Skeletal muscle tissue (tissue), 4 donors: Measurements from ENCODE around the gene TTC21B. TPM values are rescaled to one million over a fixed set of nuclear protein-coding genes. Genes with fewer than 3 reads are reported as not detected.

ENCODE experiments used
- H3K27ac ChIP-seq: one replicate; pipeline ENCODE4 v1.7.0; 2013; ENCODE audit warnings: mild to moderate bottlenecking, low read depth, low read length, inconsistent platforms
- H3K27me3 ChIP-seq, 3 donors: one replicate each; pipeline ENCODE4 v1.7.0; 2013; ENCODE audit warnings: low read length in 3 of 3; ENCODE audit not compliant: control insufficient read depth in 3 of 3, insufficient read depth in 3 of 3
- H3K36me3 ChIP-seq, 3 donors: one replicate each; pipeline ENCODE4 v1.7.0; 2013; ENCODE audit warnings: low read length in 3 of 3; ENCODE audit not compliant: control insufficient read depth in 3 of 3, insufficient read depth in 3 of 3
- H3K4me1 ChIP-seq, 3 donors: one replicate each; pipeline ENCODE4 v1.7.0; 2013; ENCODE audit warnings: low read length in 3 of 3, mild to moderate bottlenecking in 3 of 3; ENCODE audit not compliant: control insufficient read depth in 3 of 3, insufficient read depth in 3 of 3
- H3K4me3 ChIP-seq, 3 donors: one replicate each; pipeline ENCODE4 v1.7.0; 2013; ENCODE audit warnings: low read length in 3 of 3
- H3K9ac ChIP-seq, 3 donors: one replicate each; pipeline ENCODE4 v1.7.0; 2013; ENCODE audit warnings: low read length in 3 of 3, mild to moderate bottlenecking in 3 of 3, moderate library complexity in 2 of 3, low read depth in 1 of 3
- H3K9me3 ChIP-seq, 3 donors: one replicate each; pipeline ENCODE4 v1.7.0; 2013; ENCODE audit warnings: low read length in 3 of 3; ENCODE audit not compliant: control insufficient read depth in 3 of 3
- total RNA-seq: library from RNA; depleted of rRNA; stranded (reverse); fragments of >200 nt; gene quantifications from one replicate; pipeline ENCODE4 v1.2.3, GENCODE V29; 2014
- donor health status: Osteomylitis.

TTC21B gene
- total RNA-seq, 1 donor from 2014 or later = 50.1 TPM

- Histone ChIP-seq H3K27ac (no peak overlapping the region), H3K27me3 (no peaks in the 10 kb centered on the region), H3K4me1 (peaks cover 0 to 5% (median 0%) of the 10 kb centered on the region in 3 donors), H3K9me3 (no peaks in the 10 kb centered on the region), H3K36me3 (no peaks in the 10 kb centered on the region), H3K9ac (no peak overlapping the region), H3K4me3 (no peak overlapping the region)
Observed at GRCh38 chr2:165959371-165959770, 5.8 kb upstream of the TTC21B start.

DNA sequence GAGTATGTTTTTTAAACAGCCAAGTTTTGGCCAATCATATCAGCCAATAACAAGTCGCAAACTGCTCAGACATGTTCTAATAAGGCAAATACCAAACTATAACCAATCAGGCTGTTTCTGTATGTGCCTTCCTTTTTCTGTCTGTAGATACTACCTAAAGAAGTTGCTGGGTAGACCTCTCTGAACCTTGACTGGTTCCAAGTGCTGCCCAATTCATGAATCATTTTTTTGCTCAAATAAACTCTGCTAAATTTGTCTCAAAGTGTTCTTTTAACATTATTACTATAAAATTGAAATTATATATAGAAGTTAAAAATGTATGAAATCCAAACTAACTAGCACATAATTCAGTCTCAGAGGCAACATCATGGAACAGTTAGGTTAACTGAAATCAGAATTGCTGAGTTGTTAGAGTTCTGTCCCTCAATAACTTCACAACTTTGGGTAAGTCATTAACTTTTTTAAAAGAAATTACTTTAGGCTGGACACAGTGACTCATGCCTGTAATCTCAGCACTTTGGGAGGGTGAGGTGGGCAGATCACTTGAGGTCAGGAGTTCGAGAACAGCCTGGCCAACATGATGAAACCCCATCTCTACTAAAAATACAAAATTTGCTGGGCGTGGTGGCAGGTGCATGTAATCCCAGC, 4.9 kb upstream of the TTC21B start:
- no peaks in the 10 kb centered on the region for H3K27me3 ChIP-seq
- no peak overlapping the region for H3K27ac ChIP-seq
- H3K36me3 ChIP-seq = no peaks in the 10 kb centered on the region
- H3K9ac ChIP-seq = no peak overlapping the region
- no peaks in the 10 kb centered on the region for H3K9me3 ChIP-seq
- no peak overlapping the region for H3K4me3 ChIP-seq
- H3K4me1 ChIP-seq = peaks cover 0 to 7% (median 0%) of the 10 kb centered on the region in 3 donors

GRCh38 chr2:165957030-165957675, 3.6 kb upstream of the TTC21B start:
- peaks cover 0 to 13% (median 6%) of the 10 kb centered on the region in 3 donors for H3K4me1 ChIP-seq
- no peaks in the 10 kb centered on the region for H3K27me3 ChIP-seq
- H3K4me3 ChIP-seq = no peak overlapping the region
- H3K9ac ChIP-seq = no peak overlapping the region
- no peaks in the 10 kb centered on the region for H3K9me3 ChIP-seq
- H3K36me3 ChIP-seq = no peaks in the 10 kb centered on the region
- no peak overlapping the region for H3K27ac ChIP-seq

DNA sequence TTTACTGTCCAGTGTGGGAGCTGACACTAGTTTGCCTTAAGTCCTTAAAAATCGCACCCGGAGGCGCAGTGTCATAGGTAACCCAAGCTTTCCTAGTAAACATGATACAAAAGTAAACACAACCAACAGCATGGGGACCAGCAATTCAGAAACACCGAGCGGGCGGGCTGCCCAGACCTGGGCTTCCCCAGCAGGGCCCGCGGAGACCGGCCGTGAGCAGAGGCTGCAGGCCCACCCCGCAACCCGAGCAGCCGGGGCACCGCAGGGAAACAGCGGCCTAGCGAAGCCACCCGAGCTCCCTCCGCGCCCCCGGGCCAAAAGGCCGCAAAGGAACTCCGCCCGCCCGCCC, 296 bp downstream of the TTC21B start:
- Histone ChIP-seq H3K27ac (peak overlapping the region; percentile 78), H3K4me1 (peaks cover 4 to 20% (median 15%) of the 10 kb centered on the region in 3 donors), H3K9ac (peak overlapping the region; percentile 86 to 88 (median 86)), H3K4me3 (peak overlapping the region; percentile 79 to 83 (median 82)), H3K27me3 (no peaks in the 10 kb centered on the region), H3K36me3 (peaks cover 0 to 4% (median 0%) of the 10 kb centered on the region in 3 donors), H3K9me3 (no peaks in the 10 kb centered on the region)

DNA sequence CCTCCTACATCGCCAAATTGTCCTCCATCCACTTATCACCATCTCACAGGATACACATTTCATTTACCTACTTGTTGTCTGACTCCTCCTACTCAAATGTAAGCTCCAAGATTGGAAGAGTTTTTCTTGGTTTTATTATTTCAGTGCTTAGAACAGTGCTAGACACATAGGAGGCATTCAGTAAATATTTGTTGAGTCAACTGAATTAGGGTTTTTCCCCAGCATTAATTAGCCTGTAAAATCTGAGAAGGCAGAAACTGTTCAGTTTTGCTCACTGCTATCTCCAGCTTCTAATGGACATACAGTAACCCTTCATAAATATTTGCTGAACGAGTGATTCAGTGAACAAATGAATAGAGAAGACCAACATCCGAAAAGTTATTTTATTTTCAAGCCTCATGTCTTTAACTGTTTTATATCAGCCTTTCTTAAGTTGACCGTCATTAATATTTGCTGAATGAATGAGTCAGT, 800 bp downstream of the TTC21B start:
- Histone ChIP-seq H3K9me3 (no peaks in the 10 kb centered on the region), H3K27me3 (no peaks in the 10 kb centered on the region), H3K9ac (peak overlapping the region; percentile 86 to 88 (median 86)), H3K36me3 (peaks cover 0 to 6% (median 2%) of the 10 kb centered on the region in 3 donors), H3K27ac (peak overlapping the region; percentile 78), H3K4me1 (peaks cover 4 to 20% (median 15%) of the 10 kb centered on the region in 3 donors), H3K4me3 (peak overlapping the region; percentile 79 to 83 (median 82))

- Histone ChIP-seq H3K36me3 (peaks cover 0 to 7% (median 6%) of the 10 kb centered on the region in 3 donors), H3K9me3 (no peaks in the 10 kb centered on the region), H3K27ac (no peak overlapping the region), H3K4me3 (peak overlapping the region in 1 of 3 donors; percentile 23), H3K9ac (no peak overlapping the region), H3K27me3 (no peaks in the 10 kb centered on the region), H3K4me1 (peaks cover 4 to 20% (median 15%) of the 10 kb centered on the region in 3 donors)
Observed at GRCh38 chr2:165952085-165952484, 1.5 kb downstream of the TTC21B start.

GRCh38 chr2:165950438-165950837, 3.1 kb downstream of the TTC21B start:
- no peaks in the 10 kb centered on the region for H3K9me3 ChIP-seq
- peaks cover 4 to 20% (median 15%) of the 10 kb centered on the region in 3 donors for H3K4me1 ChIP-seq
- no peak overlapping the region for H3K4me3 ChIP-seq
- H3K27me3 ChIP-seq = no peaks in the 10 kb centered on the region
- no peak overlapping the region for H3K9ac ChIP-seq
- peaks cover 0 to 7% (median 6%) of the 10 kb centered on the region in 3 donors for H3K36me3 ChIP-seq
- no peak overlapping the region for H3K27ac ChIP-seq

- Histone ChIP-seq H3K9me3 (no peaks in the 10 kb centered on the region), H3K36me3 (peaks cover 2 to 40% (median 31%) of the 10 kb centered on the region in 3 donors), H3K4me3 (no peak overlapping the region), H3K27me3 (no peaks in the 10 kb centered on the region), H3K27ac (no peak overlapping the region), H3K9ac (no peak overlapping the region), H3K4me1 (no peaks in the 10 kb centered on the region)
Observed at GRCh38 chr2:165941827-165942226, 11.7 kb downstream of the TTC21B start.

GRCh38 chr2:165938237-165938636, 15.3 kb downstream of the TTC21B start:
- Histone ChIP-seq H3K4me3 (no peak overlapping the region), H3K27ac (no peak overlapping the region), H3K27me3 (no peaks in the 10 kb centered on the region), H3K36me3 (peaks cover 2 to 44% (median 28%) of the 10 kb centered on the region in 3 donors), H3K9me3 (no peaks in the 10 kb centered on the region), H3K4me1 (no peaks in the 10 kb centered on the region), H3K9ac (no peak overlapping the region)

DNA sequence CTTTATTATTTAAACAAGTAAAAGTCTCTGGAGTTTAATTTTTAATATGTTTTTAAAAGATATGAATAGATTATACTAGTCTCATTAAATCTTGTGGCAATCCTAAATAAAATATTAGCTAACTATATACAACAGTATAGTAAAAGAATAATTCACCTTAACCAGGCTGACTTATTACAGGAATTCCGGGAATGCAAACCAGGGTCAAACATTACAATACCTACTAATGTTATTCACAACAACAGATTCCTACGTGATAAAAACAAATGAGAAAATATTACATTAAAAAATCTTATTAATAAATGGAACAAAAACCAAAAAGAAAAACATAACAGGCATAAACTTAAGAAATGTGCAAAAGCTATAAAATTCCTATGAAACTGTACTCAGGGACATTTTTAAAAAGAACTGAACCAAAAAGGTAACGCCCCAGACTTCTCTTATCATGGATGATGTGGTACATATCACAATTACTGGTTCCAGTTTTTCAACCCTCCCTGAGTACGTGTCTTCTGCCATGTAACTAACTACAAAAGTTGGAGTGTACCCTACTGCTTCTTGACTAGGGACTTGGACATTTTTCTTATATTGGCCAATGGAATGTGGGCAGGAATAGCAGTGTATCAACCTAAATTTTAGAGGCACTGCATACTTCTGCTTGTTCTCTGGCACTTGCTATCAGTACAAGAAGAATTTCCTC, 20.2 kb downstream of the TTC21B start:
- Histone ChIP-seq H3K27me3 (no peaks in the 10 kb centered on the region), H3K27ac (no peak overlapping the region), H3K4me1 (no peaks in the 10 kb centered on the region), H3K36me3 (peaks cover 13 to 43% (median 30%) of the 10 kb centered on the region in 3 donors), H3K9ac (no peak overlapping the region), H3K4me3 (no peak overlapping the region), H3K9me3 (no peaks in the 10 kb centered on the region)
